Right atrium auricular region (tissue), 2 donors: ENCODE measurements around the gene ACBD7. TPM values are rescaled to one million over a fixed set of nuclear protein-coding genes. Genes with fewer than 3 reads are reported as not detected.

Experiments used
- DNase-seq: peaks from one replicate; pipeline ENCODE4 v3.0.0-alpha.2; 2019; ENCODE audit warnings: low spot score
- H3K27ac ChIP-seq, 2 donors: fragments of 200-600 bp; sonication (generic); 1 replicate in 1 of 2; 2 replicates in 1 of 2; pipeline ENCODE4 v1.5.1; 2016 to 2019
- H3K27me3 ChIP-seq, 2 donors: fragments of 200-600 bp; sonication (generic); one replicate each; pipeline versions ENCODE4 v1.5.1 to v1.6.0; 2017 to 2019
- H3K36me3 ChIP-seq: fragments of 200-600 bp; sonication (generic); one replicate; pipeline ENCODE4 v1.5.1; 2016
- H3K4me1 ChIP-seq, 2 donors: fragments of 200-600 bp; sonication (generic); one replicate each; pipeline versions ENCODE4 v1.5.1 to v1.6.0; 2017 to 2019
- H3K4me3 ChIP-seq, 2 donors: fragments of 200-600 bp; sonication (generic); 1 replicate in 1 of 2; 2 replicates in 1 of 2; pipeline ENCODE4 v1.5.1; 2017 to 2019; ENCODE audit warnings: mild to moderate bottlenecking in 1 of 2, moderate library complexity in 1 of 2
- H3K9me3 ChIP-seq, 2 donors: fragments of 200-600 bp; sonication (generic); one replicate each; pipeline ENCODE4 v1.5.1; 2019
- total RNA-seq, 2 donors: library from RNA; depleted of rRNA; stranded (reverse); fragments of >200 nt; gene quantifications; one replicate each; pipeline ENCODE4 v1.1.0, GENCODE V29; 2016
- TF ChIP-seq, protein P1 (sequence below), 2 donors: fragments of 200-600 bp; sonication (generic); IDR thresholded peaks; one replicate each; pipeline ENCODE4 v1.5.1; 2019; ENCODE audit warnings: antibody characterized with exemption in 2 of 2

Gene ACBD7
- total RNA-seq, 2 donors from 2014 or later = not detected

DNA sequence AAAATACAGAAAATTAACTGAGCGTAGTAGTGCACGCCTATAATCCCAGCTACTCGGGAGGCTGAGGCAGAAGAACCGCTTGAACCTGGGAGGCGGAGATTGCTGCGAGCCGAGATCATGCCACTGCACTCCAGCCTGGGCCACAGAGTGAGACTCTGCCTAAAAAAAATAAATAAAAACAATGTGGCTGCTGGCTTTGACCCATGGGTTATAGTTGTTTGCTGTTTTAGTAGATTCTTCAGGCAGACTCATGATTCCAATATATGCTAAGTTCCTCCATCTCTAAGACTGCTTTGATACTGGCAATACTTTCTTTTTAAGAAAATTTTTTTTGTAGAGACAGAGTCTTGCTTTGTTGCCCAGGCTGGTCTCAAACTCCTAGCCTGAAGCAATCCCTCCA lies 36.5 kb downstream of the ACBD7 start:
- TF ChIP-seq, protein P1, sequence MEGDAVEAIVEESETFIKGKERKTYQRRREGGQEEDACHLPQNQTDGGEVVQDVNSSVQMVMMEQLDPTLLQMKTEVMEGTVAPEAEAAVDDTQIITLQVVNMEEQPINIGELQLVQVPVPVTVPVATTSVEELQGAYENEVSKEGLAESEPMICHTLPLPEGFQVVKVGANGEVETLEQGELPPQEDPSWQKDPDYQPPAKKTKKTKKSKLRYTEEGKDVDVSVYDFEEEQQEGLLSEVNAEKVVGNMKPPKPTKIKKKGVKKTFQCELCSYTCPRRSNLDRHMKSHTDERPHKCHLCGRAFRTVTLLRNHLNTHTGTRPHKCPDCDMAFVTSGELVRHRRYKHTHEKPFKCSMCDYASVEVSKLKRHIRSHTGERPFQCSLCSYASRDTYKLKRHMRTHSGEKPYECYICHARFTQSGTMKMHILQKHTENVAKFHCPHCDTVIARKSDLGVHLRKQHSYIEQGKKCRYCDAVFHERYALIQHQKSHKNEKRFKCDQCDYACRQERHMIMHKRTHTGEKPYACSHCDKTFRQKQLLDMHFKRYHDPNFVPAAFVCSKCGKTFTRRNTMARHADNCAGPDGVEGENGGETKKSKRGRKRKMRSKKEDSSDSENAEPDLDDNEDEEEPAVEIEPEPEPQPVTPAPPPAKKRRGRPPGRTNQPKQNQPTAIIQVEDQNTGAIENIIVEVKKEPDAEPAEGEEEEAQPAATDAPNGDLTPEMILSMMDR (IDR thresholded peaks at IDR 0.05) = no peak
- Histone ChIP-seq H3K4me3 (no peak overlapping the region), H3K27me3 (no peaks in the 10 kb centered on the region), H3K9me3 (no peaks in the 10 kb centered on the region), H3K36me3 (no peaks in the 10 kb centered on the region), H3K27ac (no peak overlapping the region), H3K4me1 (no peaks in the 10 kb centered on the region)
- no peak for DNase-seq

DNA sequence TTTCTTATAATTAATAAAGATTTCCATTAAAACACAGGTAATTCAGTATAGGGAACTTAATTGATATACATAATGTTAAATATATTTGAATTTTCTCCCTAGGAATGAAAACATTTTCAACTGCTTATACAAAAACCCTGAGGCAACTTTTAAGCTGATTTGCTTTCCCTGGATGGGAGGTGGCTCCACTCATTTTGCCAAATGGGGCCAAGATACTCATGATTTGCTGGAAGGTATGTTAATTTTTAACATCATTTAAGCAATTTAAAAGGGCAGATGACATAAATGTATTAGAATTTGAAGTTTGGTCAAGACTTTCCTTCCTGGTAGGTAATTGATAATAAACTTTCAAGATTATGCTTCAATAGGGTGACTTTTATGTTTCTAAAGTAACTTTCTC lies 39.0 kb downstream of the ACBD7 start:
- Histone ChIP-seq H3K27me3 (no peaks in the 10 kb centered on the region), H3K4me1 (no peaks in the 10 kb centered on the region), H3K9me3 (no peaks in the 10 kb centered on the region), H3K27ac (no peak overlapping the region), H3K4me3 (no peak overlapping the region), H3K36me3 (no peaks in the 10 kb centered on the region)
- TF ChIP-seq, protein P1 (IDR thresholded peaks at IDR 0.05) = no peak
- DNase-seq = no peak

DNA sequence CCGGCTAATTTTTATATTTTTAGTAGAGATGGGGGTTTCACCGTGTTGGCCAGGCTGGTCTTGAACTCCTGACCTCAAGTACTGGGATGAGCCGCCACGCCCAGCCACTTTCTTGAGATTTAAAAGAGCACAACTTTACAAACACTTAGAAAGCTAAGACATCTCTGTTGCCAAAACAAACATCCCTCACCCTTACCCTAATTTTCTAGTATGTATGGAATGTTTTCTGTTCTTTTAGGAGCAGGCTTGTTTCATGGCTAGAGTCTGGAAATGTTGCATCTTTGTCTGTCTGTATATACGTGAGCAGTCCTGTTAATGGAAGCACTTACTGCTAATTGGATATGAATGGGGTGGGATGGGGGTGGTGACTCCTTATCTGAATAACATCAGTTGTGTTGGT lies 42.0 kb downstream of the ACBD7 start:
- Histone ChIP-seq H3K27ac (no peak overlapping the region), H3K4me3 (no peak overlapping the region), H3K27me3 (no peaks in the 10 kb centered on the region), H3K36me3 (no peaks in the 10 kb centered on the region), H3K9me3 (no peaks in the 10 kb centered on the region), H3K4me1 (no peaks in the 10 kb centered on the region)
- TF ChIP-seq, protein P1 (IDR thresholded peaks at IDR 0.05) = no peak
- no peak for DNase-seq

DNA sequence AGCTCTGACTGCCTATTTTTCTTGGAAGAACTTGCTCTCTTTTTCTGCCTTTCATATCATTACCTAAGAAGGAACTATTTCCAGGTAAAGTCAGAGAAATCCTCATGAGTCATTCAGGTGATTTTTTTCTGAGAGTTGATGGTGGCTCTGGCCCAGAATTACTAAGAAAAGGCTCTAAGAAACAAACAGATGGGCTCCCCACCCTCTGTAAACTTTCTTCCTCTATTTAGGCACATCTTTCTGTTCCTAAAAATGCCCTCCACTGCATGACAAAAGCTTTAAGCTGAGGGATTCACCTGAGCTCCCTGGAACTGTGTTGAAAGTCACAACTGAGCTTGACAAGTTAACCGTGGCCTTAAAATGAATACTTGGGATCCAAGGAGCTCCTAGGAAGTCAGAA lies 43.2 kb downstream of the ACBD7 start:
- Histone ChIP-seq H3K4me3 (no peak overlapping the region), H3K9me3 (no peaks in the 10 kb centered on the region), H3K27ac (no peak overlapping the region), H3K27me3 (no peaks in the 10 kb centered on the region), H3K4me1 (no peaks in the 10 kb centered on the region), H3K36me3 (no peaks in the 10 kb centered on the region)
- TF ChIP-seq, protein P1 (IDR thresholded peaks at IDR 0.05) = no peak
- DNase-seq = no peak

DNA sequence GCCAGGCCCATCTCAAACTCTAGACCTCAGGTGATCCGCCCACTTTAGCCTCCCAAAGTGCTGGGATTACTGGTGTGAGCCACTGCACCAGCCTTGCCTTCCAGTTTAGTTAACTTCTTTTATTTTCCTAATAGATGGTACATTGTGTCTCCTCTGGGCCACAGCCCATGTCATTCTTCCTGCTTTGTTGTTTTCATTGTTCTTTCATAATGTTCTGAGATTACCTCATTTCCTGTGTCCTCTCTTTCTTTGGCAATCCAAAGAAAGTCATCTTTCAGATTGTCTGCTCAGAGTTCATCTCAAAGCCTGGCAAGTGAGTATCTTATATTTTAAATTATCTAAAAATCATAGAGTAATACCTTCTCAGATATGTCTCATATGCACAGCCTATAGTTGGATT lies 44.9 kb downstream of the ACBD7 start, which contains the start of gene OLAH:
Gene OLAH (plus strand): TSS at position 270 of the 400 bp plus-strand sequence. CDS start 3,346 bp downstream, outside the sequence.
- H3K4me1 ChIP-seq = no peaks in the 10 kb centered on the region
- no peaks in the 10 kb centered on the region for H3K36me3 ChIP-seq

DNA sequence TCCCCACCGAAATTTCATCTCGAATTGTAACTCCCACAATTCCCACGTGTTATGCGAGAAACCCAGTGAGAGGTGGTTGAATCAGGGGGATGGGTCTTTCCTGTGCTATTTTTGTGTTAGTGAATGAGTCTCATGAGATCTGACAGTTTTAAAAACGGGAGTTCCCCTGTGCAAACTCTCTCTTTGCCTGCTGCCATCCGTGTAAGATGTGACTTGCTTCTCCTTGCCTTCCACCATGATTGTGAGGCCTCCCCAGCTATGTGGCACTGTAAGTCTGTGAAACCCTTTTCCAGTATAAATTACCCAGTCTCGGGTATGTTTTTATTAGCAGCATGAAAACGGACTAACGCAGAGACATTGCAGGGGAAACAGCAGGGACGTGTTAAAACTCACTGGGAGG lies 50.2 kb downstream of the ACBD7 start:
- no peak overlapping the region for H3K27ac ChIP-seq
- TF ChIP-seq, protein P1 (IDR thresholded peaks at IDR 0.05) = no peak

More for the DNA sequence above, 44.9 kb downstream of the ACBD7 start, which contains the start of gene OLAH:
- no peak within 1 kb of the TSS for H3K4me3 ChIP-seq
- no peak within 1 kb of the TSS for H3K27ac ChIP-seq
- no peaks in the 10 kb centered on the region for H3K27me3 ChIP-seq
- DNase-seq = no peak
- TF ChIP-seq, protein P1 (IDR thresholded peaks at IDR 0.05) = no peak
- no peaks in the 10 kb centered on the region for H3K9me3 ChIP-seq

More for the DNA sequence above, 50.2 kb downstream of the ACBD7 start:
- Histone ChIP-seq H3K4me1 (no peaks in the 10 kb centered on the region), H3K27me3 (no peaks in the 10 kb centered on the region), H3K4me3 (no peak overlapping the region), H3K9me3 (no peaks in the 10 kb centered on the region), H3K36me3 (no peaks in the 10 kb centered on the region)
- DNase-seq = peak; percentile 13
